ENCODE measurements around the gene ARL2.

The ARL2 gene

DNA sequence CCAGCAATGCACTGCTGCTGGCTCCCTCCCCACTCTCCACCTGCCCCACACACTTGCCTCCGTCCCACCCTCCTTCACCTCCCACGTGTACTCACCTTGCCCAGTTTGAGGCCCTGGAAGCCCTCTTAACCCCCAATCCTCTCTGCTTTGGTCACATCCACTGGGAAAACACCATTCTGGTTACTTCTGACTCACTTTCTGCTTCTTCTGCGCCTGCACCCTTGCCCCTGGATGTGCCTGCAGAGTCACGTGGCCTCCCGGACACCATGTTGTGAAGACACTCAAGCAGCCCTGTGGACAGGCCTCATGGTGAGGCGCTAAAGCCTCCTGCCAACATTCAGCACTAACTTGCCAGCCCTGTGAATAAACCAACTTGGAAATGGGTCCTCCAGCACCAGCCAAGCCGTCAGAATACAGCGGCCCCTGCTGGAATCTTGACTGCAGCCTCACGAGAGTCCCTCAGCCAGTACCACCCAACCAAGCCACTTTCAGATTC, 47.0 kb downstream of the ARL2 start:
- peak; percentile 28; the same call in 1 of the 3 replicates for ATAC-seq (ENCODE audit: low read depth)

DNA sequence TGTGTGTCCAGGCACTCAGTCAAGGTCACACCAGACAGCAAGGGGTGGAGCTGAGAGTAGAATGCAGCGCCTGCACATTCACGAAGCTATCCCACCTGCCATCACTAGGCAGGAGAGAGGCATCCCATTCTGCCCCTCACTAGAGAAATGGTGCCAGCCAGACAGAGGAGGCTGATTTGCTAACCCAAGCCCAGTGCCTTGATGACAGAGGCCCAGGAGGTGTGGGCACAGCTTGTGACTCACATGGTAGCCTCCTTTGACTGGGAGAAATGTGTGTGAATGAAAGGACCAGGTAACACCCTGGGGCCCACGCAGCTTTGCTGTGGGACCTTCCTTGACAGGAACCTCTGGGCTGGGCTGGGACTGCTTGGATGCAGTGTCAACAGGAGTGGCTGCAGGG, 49.6 kb downstream of the ARL2 start:
- ATAC-seq (ENCODE audit: low read depth) (peak; percentile 24; the same call in 1 of the 3 replicates), DNase-seq (ENCODE audit: low spot score) (no peak)
- H3K4me1 ChIP-seq (ENCODE audit: insufficient read depth, poor library complexity, severe bottlenecking) = no peaks in the 10 kb centered on the region
- H3K9me3 ChIP-seq (ENCODE audit: severe bottlenecking) = no peaks in the 10 kb centered on the region
- no peaks in the 10 kb centered on the region for H3K36me3 ChIP-seq (ENCODE audit: low read depth)
- TF ChIP-seq, protein P1, sequence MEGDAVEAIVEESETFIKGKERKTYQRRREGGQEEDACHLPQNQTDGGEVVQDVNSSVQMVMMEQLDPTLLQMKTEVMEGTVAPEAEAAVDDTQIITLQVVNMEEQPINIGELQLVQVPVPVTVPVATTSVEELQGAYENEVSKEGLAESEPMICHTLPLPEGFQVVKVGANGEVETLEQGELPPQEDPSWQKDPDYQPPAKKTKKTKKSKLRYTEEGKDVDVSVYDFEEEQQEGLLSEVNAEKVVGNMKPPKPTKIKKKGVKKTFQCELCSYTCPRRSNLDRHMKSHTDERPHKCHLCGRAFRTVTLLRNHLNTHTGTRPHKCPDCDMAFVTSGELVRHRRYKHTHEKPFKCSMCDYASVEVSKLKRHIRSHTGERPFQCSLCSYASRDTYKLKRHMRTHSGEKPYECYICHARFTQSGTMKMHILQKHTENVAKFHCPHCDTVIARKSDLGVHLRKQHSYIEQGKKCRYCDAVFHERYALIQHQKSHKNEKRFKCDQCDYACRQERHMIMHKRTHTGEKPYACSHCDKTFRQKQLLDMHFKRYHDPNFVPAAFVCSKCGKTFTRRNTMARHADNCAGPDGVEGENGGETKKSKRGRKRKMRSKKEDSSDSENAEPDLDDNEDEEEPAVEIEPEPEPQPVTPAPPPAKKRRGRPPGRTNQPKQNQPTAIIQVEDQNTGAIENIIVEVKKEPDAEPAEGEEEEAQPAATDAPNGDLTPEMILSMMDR (IDR thresholded peaks at IDR 0.05; ENCODE audit: poor library complexity, severe bottlenecking) = no peak
- no peaks in the 10 kb centered on the region for H3K27me3 ChIP-seq (ENCODE audit: insufficient read depth, poor library complexity, severe bottlenecking)
- H3K27ac ChIP-seq (ENCODE audit: poor library complexity, severe bottlenecking) = no peak overlapping the region
- H3K4me3 ChIP-seq (ENCODE audit: severe bottlenecking) = no peak overlapping the region

More for the DNA sequence above, 47.0 kb downstream of the ARL2 start:
- H3K27me3 ChIP-seq (ENCODE audit: insufficient read depth, poor library complexity, severe bottlenecking) = no peaks in the 10 kb centered on the region
- no peak for DNase-seq (ENCODE audit: low spot score)
- H3K36me3 ChIP-seq (ENCODE audit: low read depth) = no peaks in the 10 kb centered on the region
- no peaks in the 10 kb centered on the region for H3K4me1 ChIP-seq (ENCODE audit: insufficient read depth, poor library complexity, severe bottlenecking)
- TF ChIP-seq, protein P1 (IDR thresholded peaks at IDR 0.05; ENCODE audit: poor library complexity, severe bottlenecking) = peak; percentile 27
- H3K27ac ChIP-seq (ENCODE audit: poor library complexity, severe bottlenecking) = no peak overlapping the region
- no peaks in the 10 kb centered on the region for H3K9me3 ChIP-seq (ENCODE audit: severe bottlenecking)
- no peak overlapping the region for H3K4me3 ChIP-seq (ENCODE audit: severe bottlenecking)

DNA sequence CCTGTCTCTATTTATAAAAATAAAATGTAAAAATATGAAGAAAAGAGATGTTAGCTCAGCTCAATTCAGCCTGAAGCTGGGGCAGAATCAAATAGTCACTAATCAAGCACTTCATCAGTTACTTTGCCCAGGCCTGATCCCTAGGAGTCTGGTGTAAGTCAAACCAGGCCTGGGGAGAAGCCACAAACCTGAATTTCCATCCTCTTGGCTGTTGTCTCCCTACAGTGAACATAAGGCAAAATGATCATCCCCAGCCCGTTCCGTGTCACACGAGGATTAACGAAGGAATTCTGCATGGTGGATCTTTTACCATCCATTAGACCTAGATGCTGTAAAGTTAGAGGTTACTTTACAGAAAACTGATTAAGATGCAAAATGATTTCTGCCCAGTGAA, 50.9 kb downstream of the ARL2 start:
- Histone ChIP-seq H3K27me3 (ENCODE audit: insufficient read depth, poor library complexity, severe bottlenecking) (no peaks in the 10 kb centered on the region), H3K4me3 (ENCODE audit: severe bottlenecking) (no peak overlapping the region), H3K4me1 (ENCODE audit: insufficient read depth, poor library complexity, severe bottlenecking) (no peaks in the 10 kb centered on the region), H3K9me3 (ENCODE audit: severe bottlenecking) (no peaks in the 10 kb centered on the region), H3K27ac (ENCODE audit: poor library complexity, severe bottlenecking) (no peak overlapping the region), H3K36me3 (ENCODE audit: low read depth) (no peaks in the 10 kb centered on the region)
- TF ChIP-seq, protein P1 (IDR thresholded peaks at IDR 0.05; ENCODE audit: poor library complexity, severe bottlenecking) = no peak
- DNase-seq (ENCODE audit: low spot score) (no peak), ATAC-seq (ENCODE audit: low read depth) (no peak)

DNA sequence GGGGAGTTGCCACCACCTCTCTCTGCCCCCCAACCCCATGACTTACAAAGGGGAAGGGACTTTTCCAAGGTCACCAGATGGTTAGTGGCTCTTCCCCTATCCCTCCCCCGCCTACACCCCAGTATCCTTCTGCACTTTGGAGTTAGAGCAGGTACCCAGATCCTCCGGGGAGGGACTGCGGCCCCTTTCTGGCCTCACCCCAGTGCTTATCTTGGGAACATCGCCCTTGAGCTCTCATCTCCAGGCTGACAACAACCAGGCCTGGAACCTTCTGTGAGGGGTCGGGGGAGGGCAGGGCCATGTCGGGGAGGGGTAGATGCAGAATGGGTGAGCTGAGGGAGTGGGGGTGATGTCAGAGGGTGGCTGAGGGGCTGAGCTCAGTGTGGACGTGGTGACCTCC, 51.9 kb downstream of the ARL2 start:
- TF ChIP-seq, protein P1 (IDR thresholded peaks at IDR 0.05; ENCODE audit: poor library complexity, severe bottlenecking) = no peak
- no peaks in the 10 kb centered on the region for H3K27me3 ChIP-seq (ENCODE audit: insufficient read depth, poor library complexity, severe bottlenecking)
- ATAC-seq (ENCODE audit: low read depth) = no peak
- no peaks in the 10 kb centered on the region for H3K9me3 ChIP-seq (ENCODE audit: severe bottlenecking)
- no peaks in the 10 kb centered on the region for H3K36me3 ChIP-seq (ENCODE audit: low read depth)
- no peak overlapping the region for H3K4me3 ChIP-seq (ENCODE audit: severe bottlenecking)
- no peaks in the 10 kb centered on the region for H3K4me1 ChIP-seq (ENCODE audit: insufficient read depth, poor library complexity, severe bottlenecking)
- H3K27ac ChIP-seq (ENCODE audit: poor library complexity, severe bottlenecking) = no peak overlapping the region
- no peak for DNase-seq (ENCODE audit: low spot score)

DNA sequence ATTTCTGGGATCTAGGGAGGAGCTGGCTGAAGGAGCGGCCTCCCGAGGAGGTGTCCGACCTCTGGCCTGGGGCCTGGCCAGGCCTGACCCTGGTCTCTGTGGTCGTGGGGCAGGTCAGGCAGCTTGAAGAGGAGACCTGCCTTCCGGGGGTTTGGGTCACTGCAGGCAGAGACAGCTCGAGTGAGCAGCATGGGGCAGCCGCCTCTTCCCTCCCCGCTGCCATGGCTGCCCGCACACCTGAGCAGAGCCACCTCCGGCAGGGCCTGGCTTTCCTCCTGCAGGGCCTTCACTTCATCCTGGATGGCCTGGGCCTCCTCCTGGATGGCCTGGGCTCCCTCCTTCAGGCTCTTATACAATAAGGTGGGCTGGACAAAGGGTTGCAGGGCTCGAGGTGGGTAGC, 52.4 kb downstream of the ARL2 start:
- Histone ChIP-seq H3K9me3 (ENCODE audit: severe bottlenecking) (no peaks in the 10 kb centered on the region), H3K36me3 (ENCODE audit: low read depth) (no peaks in the 10 kb centered on the region), H3K27me3 (ENCODE audit: insufficient read depth, poor library complexity, severe bottlenecking) (no peaks in the 10 kb centered on the region), H3K4me1 (ENCODE audit: insufficient read depth, poor library complexity, severe bottlenecking) (no peaks in the 10 kb centered on the region), H3K4me3 (ENCODE audit: severe bottlenecking) (no peak overlapping the region), H3K27ac (ENCODE audit: poor library complexity, severe bottlenecking) (no peak overlapping the region)
- no peak for DNase-seq (ENCODE audit: low spot score)
- TF ChIP-seq, protein P1 (IDR thresholded peaks at IDR 0.05; ENCODE audit: poor library complexity, severe bottlenecking) = no peak
- no peak for ATAC-seq (ENCODE audit: low read depth)

Measured in RWPE2 (cell line).